Spleen (tissue), 7 donors: Measurements from ENCODE around the gene GNPTG.

ENCODE experiments used
- CTCF ChIP-seq, 11 experiments: fragments of 200-600 bp in 7 of 11; fragments of 450-650 bp in 4 of 11; sonication (generic) in 4 of 11; IDR thresholded peaks in 8 of 11; conservative IDR thresholded peaks in 3 of 11; 1 replicate in 7 of 11; 2 replicates in 4 of 11; pipeline versions ENCODE4 v1.4.0 to v1.8.0; 2016 to 2021; ENCODE audit warnings: antibody characterized with exemption in 11 of 11, inconsistent platforms in 4 of 11, mild to moderate bottlenecking in 1 of 11
- POLR2A ChIP-seq, 3 donors: fragments of 450-650 bp; IDR thresholded peaks; one replicate each; pipeline ENCODE4 v1.5.1; 2017; ENCODE audit warnings: antibody characterized with exemption in 3 of 3, mild to moderate bottlenecking in 1 of 3
- POLR2AphosphoS5 ChIP-seq, 3 donors: sonication (generic); formaldehyde crosslinking; IDR thresholded peaks; one replicate each; pipeline ENCODE4 v1.5.1; 2017; ENCODE audit warnings: antibody characterized with exemption in 3 of 3
- donor health status: DM: no; HTN: no; CAD: no; lungs with moderate emphysema.
- donor health status: DM: no; HTN: no; CAD: no.
- donor health status: DM: no; HTN: no; CAD: no.

GRCh38 chr16:1378087-1378803 lies 26.5 kb downstream of the GNPTG start:
- TF ChIP-seq CTCF (IDR thresholded peaks at IDR 0.05 in 8 of 11, conservative IDR thresholded peaks at IDR 0.05 in 3 of 11) (no peak), POLR2A (IDR thresholded peaks at IDR 0.05) (no peak), POLR2AphosphoS5 (IDR thresholded peaks at IDR 0.05) (no peak)
